ENCODE data around the gene ASAP3.

Gene ASAP3

DNA sequence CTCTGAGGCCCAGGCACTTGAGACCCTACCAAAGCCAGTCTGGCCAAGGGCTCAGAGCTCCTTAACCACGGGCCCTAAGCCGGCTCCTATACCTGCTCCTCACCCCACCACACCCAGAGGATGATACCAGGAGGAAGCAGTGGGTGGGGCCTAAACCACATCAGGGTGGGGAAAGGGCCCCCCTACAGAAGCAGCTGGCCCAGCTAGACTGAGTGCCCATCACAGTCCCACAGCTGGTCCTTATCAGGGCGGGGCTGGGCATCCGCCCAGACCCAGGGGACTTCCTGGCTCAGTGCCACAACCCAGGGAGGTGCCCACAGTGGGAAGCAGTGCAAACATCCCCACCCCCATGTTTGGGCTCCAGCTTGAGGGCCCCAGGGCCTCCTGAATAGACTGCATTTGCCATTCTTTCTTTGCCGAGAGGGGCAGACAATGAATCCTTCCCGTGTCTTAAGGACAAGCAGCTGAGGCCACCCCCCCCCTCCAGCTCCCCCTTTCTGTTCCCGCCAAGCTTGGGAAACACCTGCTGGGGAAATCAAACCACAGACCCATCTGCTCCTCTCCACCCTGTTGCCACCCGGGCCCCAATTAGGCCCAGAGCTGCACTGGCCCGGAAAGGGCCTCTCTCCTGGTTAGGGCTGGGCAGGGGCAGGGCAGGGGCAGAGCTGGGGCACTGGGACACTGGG lies 40.9 kb upstream of the ASAP3 start (continued):
- TF ChIP-seq ZNF280C (tag by site-specific recombination; IDR thresholded peaks at IDR 0.05), result no peak
- no peak for TF ChIP-seq AEBP2 (tag by site-specific recombination; IDR thresholded peaks at IDR 0.05; ENCODE audit: borderline replicate concordance)
- TF ChIP-seq BCL11A (tag by site-specific recombination; IDR thresholded peaks at IDR 0.05; ENCODE audit: low read depth), result no peak
- TF ChIP-seq OSR2 (tag by site-specific recombination; IDR thresholded peaks at IDR 0.05), result no peak
- TF ChIP-seq ZNF266 (tag by site-specific recombination; IDR thresholded peaks at IDR 0.05; ENCODE audit: low read depth), result no peak
- no peak for TF ChIP-seq ZNF596 (tag by site-specific recombination; IDR thresholded peaks at IDR 0.05)
- TF ChIP-seq, protein P1, sequence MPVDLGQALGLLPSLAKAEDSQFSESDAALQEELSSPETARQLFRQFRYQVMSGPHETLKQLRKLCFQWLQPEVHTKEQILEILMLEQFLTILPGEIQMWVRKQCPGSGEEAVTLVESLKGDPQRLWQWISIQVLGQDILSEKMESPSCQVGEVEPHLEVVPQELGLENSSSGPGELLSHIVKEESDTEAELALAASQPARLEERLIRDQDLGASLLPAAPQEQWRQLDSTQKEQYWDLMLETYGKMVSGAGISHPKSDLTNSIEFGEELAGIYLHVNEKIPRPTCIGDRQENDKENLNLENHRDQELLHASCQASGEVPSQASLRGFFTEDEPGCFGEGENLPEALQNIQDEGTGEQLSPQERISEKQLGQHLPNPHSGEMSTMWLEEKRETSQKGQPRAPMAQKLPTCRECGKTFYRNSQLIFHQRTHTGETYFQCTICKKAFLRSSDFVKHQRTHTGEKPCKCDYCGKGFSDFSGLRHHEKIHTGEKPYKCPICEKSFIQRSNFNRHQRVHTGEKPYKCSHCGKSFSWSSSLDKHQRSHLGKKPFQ (tag by site-specific recombination; IDR thresholded peaks at IDR 0.05), result no peak
- TF ChIP-seq ZNF600 (tag by site-specific recombination; IDR thresholded peaks at IDR 0.05), result no peak
- peak; percentile 85 for TF ChIP-seq GLIS1 (tag by site-specific recombination; IDR thresholded peaks at IDR 0.05)
- TF ChIP-seq ZNF302 (tag by site-specific recombination; IDR thresholded peaks at IDR 0.05; ENCODE audit: low read depth), result no peak
- no peak for TF ChIP-seq ZNF280D (tag by site-specific recombination; IDR thresholded peaks at IDR 0.05)
- peak; percentile 41; the same call in 1 of the 2 replicates for TF ChIP-seq KLF16 (tag by site-specific recombination; IDR thresholded peaks at IDR 0.05)
- peak; percentile 48 for TF ChIP-seq GLIS2 (tag by site-specific recombination; IDR thresholded peaks at IDR 0.05)
- TF ChIP-seq ZFP3 (tag by site-specific recombination; IDR thresholded peaks at IDR 0.05; ENCODE audit: low read depth), result no peak

DNA sequence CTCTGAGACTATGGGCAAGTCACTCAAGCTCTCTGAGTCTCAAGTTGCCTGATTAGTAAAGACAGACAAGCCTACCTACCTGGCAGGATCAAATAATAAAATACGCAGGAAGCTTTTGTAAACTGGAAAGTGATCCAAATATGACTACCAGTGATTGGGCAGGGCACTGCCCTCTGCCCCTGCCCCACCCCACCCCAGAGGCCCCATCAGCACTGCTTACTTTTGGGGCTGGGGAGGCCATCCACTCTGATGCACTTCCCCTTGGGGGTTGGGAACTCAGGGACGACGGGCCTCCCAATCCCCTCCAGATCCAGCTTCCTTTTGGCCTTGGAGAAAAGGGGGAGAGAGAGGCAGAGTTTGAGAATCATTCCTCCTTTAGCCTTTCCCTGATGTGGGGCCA lies 40.2 kb upstream of the ASAP3 start:
- Histone ChIP-seq H3K9me3 (ENCODE audit: control insufficient read depth, insufficient read depth, low read depth, low read length) (no peaks in the 10 kb centered on the region), H3K4me1 (ENCODE audit: control insufficient read depth, insufficient read depth, low read length) (peaks cover 10% of the 10 kb centered on the region), H3K27ac (ENCODE audit: extremely low read depth, low read depth, low read length) (no peak overlapping the region), H3K36me3 (ENCODE audit: control insufficient read depth in 2 of 2, insufficient read depth in 1 of 2, low read length in 2 of 2) (peaks cover 7 to 67% of the 10 kb centered on the region in 2 experiments; a peak in 2 of 3 replicates), H3K4me3 (ENCODE audit: low read depth, low read length) (no peak overlapping the region)
- CTCF ChIA-PET, result interaction anchor here (0.6 to 2.2 kb wide), 7 partner anchors 9 to 524 kb away, joined by 3 to 12 read pairs (median 3); no protein-coding TSS in a partner anchor
- POLR2A ChIA-PET, result interaction anchor here (0.7 to 1.2 kb wide), 3 partner anchors 16 to 25 kb away, joined by 4 to 8 read pairs (median 4); no protein-coding TSS in a partner anchor
- TF ChIP-seq YY1 (tag by site-specific recombination; IDR thresholded peaks at IDR 0.05), result no peak
- TF ChIP-seq ZNF518A (tag by site-specific recombination; conservative IDR thresholded peaks at IDR 0.05; ENCODE audit: low read depth), result no peak
- no peak for TF ChIP-seq ZNF585B (tag by site-specific recombination; IDR thresholded peaks at IDR 0.05)
- no peak for TF ChIP-seq ZNF76 (tag by site-specific recombination; IDR thresholded peaks at IDR 0.05; ENCODE audit: borderline replicate concordance, low read depth)
- no peak for TF ChIP-seq ZNF169 (tag by site-specific recombination; IDR thresholded peaks at IDR 0.05)
- TF ChIP-seq ZNF514 (tag by site-specific recombination; IDR thresholded peaks at IDR 0.05), result no peak
- no peak for TF ChIP-seq ZNF16 (tag by site-specific recombination; IDR thresholded peaks at IDR 0.05; ENCODE audit: low read depth)
- no peak for TF ChIP-seq ZFP3 (tag by site-specific recombination; IDR thresholded peaks at IDR 0.05; ENCODE audit: low read depth)
- TF ChIP-seq ZNF548 (tag by site-specific recombination; IDR thresholded peaks at IDR 0.05), result no peak
- no peak for TF ChIP-seq ZNF335 (tag by site-specific recombination; conservative IDR thresholded peaks at IDR 0.05)
